Hepatocyte (in vitro differentiated cells): ENCODE data around the gene FBN3. TPM values are rescaled to one million over a fixed set of nuclear protein-coding genes. Genes with fewer than 3 reads are reported as not detected.

Source experiments
- DNase-seq: peaks from one replicate; pipeline ENCODE4 v3.0.0-alpha.2; 2016; ENCODE audit warnings: low spot score
- H2AFZ ChIP-seq: fragments of 200-600 bp; sonication (generic); 2 replicates; pipeline ENCODE4 v1.6.0; 2016; ENCODE audit warnings: antibody characterized with exemption, mild to moderate bottlenecking
- H3K27ac ChIP-seq: fragments of 200-600 bp; sonication (generic); 2 replicates; pipeline ENCODE4 v1.5.1; 2016; ENCODE audit warnings: mild to moderate bottlenecking
- H3K27me3 ChIP-seq: fragments of 200-600 bp; sonication (generic); 2 replicates; pipeline ENCODE4 v1.6.1; 2016
- H3K36me3 ChIP-seq: fragments of 200-600 bp; sonication (generic); replicated peaks from 2 replicates; pipeline ENCODE4 v1.5.1; 2016; ENCODE audit warnings: low read depth; ENCODE audit not compliant: insufficient read depth
- H3K4me1 ChIP-seq: fragments of 200-600 bp; sonication (generic); 2 replicates; pipeline ENCODE4 v1.5.1; 2016; ENCODE audit warnings: mild to moderate bottlenecking, moderate library complexity; ENCODE audit not compliant: insufficient read depth
- H3K4me2 ChIP-seq: fragments of 200-600 bp; sonication (generic); 2 replicates; pipeline ENCODE4 v1.6.0; 2016
- H3K4me3 ChIP-seq: fragments of 200-600 bp; sonication (generic); 2 replicates; pipeline ENCODE4 v1.5.1; 2016; ENCODE audit warnings: mild to moderate bottlenecking
- H3K79me2 ChIP-seq: fragments of 200-600 bp; sonication (generic); 2 replicates; pipeline ENCODE4 v1.6.0; 2017; ENCODE audit warnings: mild to moderate bottlenecking
- H3K9me2 ChIP-seq: fragments of 200-600 bp; sonication (generic); replicated peaks from 2 replicates; pipeline ENCODE4 v1.6.0; 2017; ENCODE audit warnings: mild to moderate bottlenecking; ENCODE audit not compliant: insufficient read depth
- H3K9me3 ChIP-seq: fragments of 200-600 bp; sonication (generic); 2 replicates; pipeline ENCODE4 v1.5.1; 2016; ENCODE audit warnings: low read depth, mild to moderate bottlenecking
- H4K20me1 ChIP-seq: fragments of 200-600 bp; sonication (generic); 2 replicates; pipeline ENCODE4 v1.6.0; 2016; ENCODE audit warnings: mild to moderate bottlenecking; ENCODE audit not compliant: insufficient read depth, poor library complexity, severe bottlenecking
- CTCF ChIP-seq: fragments of 200-600 bp; sonication (generic); IDR thresholded peaks from 2 replicates; pipeline ENCODE4 v1.5.1; 2016; ENCODE audit warnings: antibody characterized with exemption, mild to moderate bottlenecking; ENCODE audit not compliant: poor library complexity
- EZH2 ChIP-seq: fragments of 200-600 bp; sonication (generic); IDR thresholded peaks from 2 replicates; pipeline ENCODE4 v1.6.1; 2016; ENCODE audit warnings: antibody characterized with exemption, mild to moderate bottlenecking, borderline replicate concordance
- EZH2phosphoT487 ChIP-seq: fragments of 200-600 bp; sonication (generic); IDR thresholded peaks from one replicate; pipeline ENCODE4 v1.6.1; 2018; ENCODE audit warnings: antibody characterized with exemption, mild to moderate bottlenecking, low read depth, moderate library complexity; ENCODE audit not compliant: unreplicated experiment, severe bottlenecking
- WGBS: methylation state at CpG from one replicate; pipeline ENCODE4 v1.1.6; 2016; ENCODE audit warnings: low lambda C conversion rate; ENCODE audit errors: missing lambda C conversion rate; 5-methylcytosine and 5-hydroxymethylcytosine counted together
- polyA plus RNA-seq: library from polyadenylated mRNA; unstranded; fragments of >200 nt; fragmentation: Nextera tagmentation; extraction: Ambion mirVana; gene quantifications from 2 replicates; pipeline ENCODE4 v1.2.1, GENCODE V29; 2016
- total RNA-seq: library from RNA; depleted of rRNA; stranded (reverse); fragments of >200 nt; gene quantifications from 2 replicates; pipeline ENCODE4 v1.2.3, GENCODE V29; 2014

The FBN3 gene
- total and polyA plus RNA-seq, 2 experiments from 2014 or later: 7.5 to 11.5 TPM

DNA sequence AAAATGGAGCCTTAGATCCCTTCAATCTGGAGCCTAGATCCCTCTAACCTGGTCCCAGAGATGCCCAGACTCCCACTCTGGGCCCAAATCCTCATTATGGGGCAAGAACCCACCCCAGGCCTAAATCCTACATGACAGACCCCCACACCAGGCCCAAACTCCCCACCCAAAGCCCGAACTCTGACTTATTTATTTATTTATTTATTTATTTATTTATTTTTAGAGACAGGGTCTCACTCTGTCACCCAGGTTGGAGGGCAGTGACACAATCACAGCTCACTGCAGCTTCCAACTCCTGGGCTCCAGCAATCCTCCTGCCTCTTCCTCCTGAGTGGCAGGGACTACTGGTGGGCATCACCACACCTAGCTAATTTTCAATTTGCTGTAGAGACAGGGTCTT is 12.0 kb downstream of the FBN3 start:
- H3K4me2 ChIP-seq: no peak overlapping the region
- no peak overlapping the region for H3K27ac ChIP-seq
- peaks cover 8% of the 10 kb centered on the region for H3K4me1 ChIP-seq
- H2AFZ ChIP-seq: no peak overlapping the region
- H3K9me3 ChIP-seq: no peaks in the 10 kb centered on the region
- WGBS: 88% methylated on average over 1 of the region's 1 CpG
- H3K36me3 ChIP-seq: no peaks in the 10 kb centered on the region
- no peaks in the 10 kb centered on the region for H3K79me2 ChIP-seq
- H3K4me3 ChIP-seq: no peak overlapping the region
- TF ChIP-seq EZH2phosphoT487 (no peak), CTCF (no peak), EZH2 (no peak)
- H3K9me2 ChIP-seq: no peaks in the 10 kb centered on the region
- no peaks in the 10 kb centered on the region for H4K20me1 ChIP-seq
- no peaks in the 10 kb centered on the region for H3K27me3 ChIP-seq
- DNase-seq: no peak

DNA sequence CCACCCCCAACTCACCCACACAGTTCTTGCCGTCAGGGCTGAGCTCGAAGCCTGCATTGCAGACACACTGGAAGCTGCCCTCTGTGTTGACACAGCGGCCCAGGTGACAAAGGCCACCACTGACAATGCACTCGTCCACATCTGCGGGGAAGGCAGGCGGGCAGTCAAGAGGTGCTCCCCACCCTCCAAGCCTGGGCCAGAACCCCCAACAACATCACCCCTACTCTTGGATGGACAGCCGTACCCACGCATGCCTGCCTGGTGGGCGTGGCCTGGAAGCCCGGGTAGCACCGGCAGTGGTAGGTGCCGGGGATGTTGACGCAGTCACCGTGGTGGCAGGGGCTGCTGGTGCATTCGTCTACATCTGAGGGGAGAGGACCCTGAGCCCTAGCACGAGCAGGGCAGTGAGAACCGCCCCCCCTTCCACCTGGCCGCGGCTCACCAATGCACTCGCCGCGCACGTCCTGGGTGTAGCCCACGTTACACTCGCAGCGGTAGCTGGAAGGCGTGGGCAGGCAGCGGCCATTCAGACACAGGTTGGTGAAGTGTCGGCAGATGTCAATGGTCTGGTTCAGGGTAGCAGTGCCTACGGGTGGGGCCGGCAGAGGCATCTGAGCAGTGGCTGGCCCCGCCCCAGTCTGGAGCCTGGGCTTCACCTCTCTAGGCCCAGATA is 13.3 kb downstream of the FBN3 start:
- no peak overlapping the region for H3K27ac ChIP-seq
- H3K36me3 ChIP-seq: no peaks in the 10 kb centered on the region
- no peaks in the 10 kb centered on the region for H4K20me1 ChIP-seq
- H3K27me3 ChIP-seq: no peaks in the 10 kb centered on the region
- no peaks in the 10 kb centered on the region for H3K9me3 ChIP-seq
- no peak for DNase-seq
- no peak overlapping the region for H3K4me2 ChIP-seq
- no peaks in the 10 kb centered on the region for H3K9me2 ChIP-seq
- H3K79me2 ChIP-seq: no peaks in the 10 kb centered on the region
- WGBS: 93% methylated on average over 29 of the region's 32 CpGs
- H3K4me1 ChIP-seq: no peaks in the 10 kb centered on the region
- no peak overlapping the region for H3K4me3 ChIP-seq
- TF ChIP-seq EZH2phosphoT487: no peak
- no peak for TF ChIP-seq EZH2
- TF ChIP-seq CTCF: no peak
- no peak overlapping the region for H2AFZ ChIP-seq

DNA sequence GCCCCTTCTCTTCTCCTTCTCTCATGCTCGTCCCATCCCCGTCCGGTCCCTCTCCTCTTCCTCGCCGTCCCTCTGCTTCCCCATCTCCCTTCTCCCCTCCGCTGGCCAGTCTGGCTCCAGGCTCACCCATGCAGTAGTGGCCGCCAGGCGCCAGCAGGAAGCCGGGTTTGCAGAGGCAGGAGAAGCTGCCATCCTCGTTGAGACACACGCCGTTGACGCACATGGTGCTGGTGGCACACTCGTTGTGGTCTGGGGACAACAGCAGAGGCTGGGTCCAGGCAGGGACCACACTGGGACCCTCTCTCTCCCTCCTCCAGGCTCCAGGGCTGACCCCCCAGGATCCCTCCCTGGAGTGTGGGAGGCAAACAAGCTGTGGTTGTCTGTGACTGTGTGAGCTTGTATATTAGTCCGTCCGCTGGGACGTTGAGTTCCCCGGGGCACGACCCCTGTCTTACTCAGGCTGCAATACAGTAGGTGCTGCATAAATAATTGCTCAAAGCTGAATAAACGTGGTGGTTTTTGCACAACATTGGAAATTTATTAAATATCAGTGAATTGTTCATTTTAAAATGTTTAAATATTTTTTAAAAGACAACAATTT is 16.4 kb downstream of the FBN3 start:
- Histone ChIP-seq H4K20me1 (no peaks in the 10 kb centered on the region), H3K27ac (no peak overlapping the region), H3K36me3 (no peaks in the 10 kb centered on the region), H3K4me3 (no peak overlapping the region), H3K79me2 (no peaks in the 10 kb centered on the region), H3K9me3 (no peaks in the 10 kb centered on the region), H3K4me1 (no peaks in the 10 kb centered on the region), H3K4me2 (no peak overlapping the region), H3K27me3 (no peaks in the 10 kb centered on the region), H2AFZ (no peak overlapping the region), H3K9me2 (no peaks in the 10 kb centered on the region)
- DNase-seq: no peak
- no peak for TF ChIP-seq CTCF
- TF ChIP-seq EZH2: no peak
- no peak for TF ChIP-seq EZH2phosphoT487
- WGBS: 91% methylated on average over 19 of the region's 20 CpGs
